Sciatic nerve (tissue), 2 donors: ENCODE data around the gene HSD11B2. TPM values are rescaled to one million over a fixed set of nuclear protein-coding genes. Genes with fewer than 3 reads are reported as not detected.
A peak's percentile ranks its signal among the peaks of the same experiment; 100 is the strongest.

ENCODE experiments used
- ATAC-seq: fragments of 200-7000 bp; cut with Tn5 transposase; one replicate; pipeline ENCODE4 v1.9.1; 2020; ENCODE audit warnings: mild to moderate bottlenecking, moderate library complexity
- DNase-seq: peaks from one replicate; pipeline ENCODE4 v3.0.0-alpha.2; 2020; ENCODE audit warnings: low spot score
- intact Hi-C: fragments of 100-400 bp; cut with DNase I; formaldehyde crosslinking; loops from one replicate; pipeline ENCODE4 v1.14.2; 2022
- total RNA-seq: library from RNA; stranded (reverse); fragmentation: NEBNext Ultra II Directional; extraction: Animal tissue kit (Norgen Biotek cat#: 25700); gene quantifications from one replicate; pipeline ENCODE4 v1.2.1, GENCODE V29; 2021
- donor health status: DM: no; HTN: no; CAD: no.
- donor health status: DM: no; HTN: no; CAD: no.

The HSD11B2 gene
- total RNA-seq, 1 donor from 2014 or later: 0.53 TPM

GRCh38 chr16:67445441-67445912, 14.6 kb downstream of the HSD11B2 start:
- intact Hi-C loops: no loop called here
- ATAC-seq (no peak), DNase-seq (no peak)

- ATAC-seq (no peak), DNase-seq (no peak)
- intact Hi-C loops: no loop called here
Observed at GRCh38 chr16:67445913-67446907, 15.3 kb downstream of the HSD11B2 start.

- intact Hi-C loops: no loop called here
- no peak for ATAC-seq
- DNase-seq: no peak
Observed at GRCh38 chr16:67446968-67447507, 16.1 kb downstream of the HSD11B2 start.

GRCh38 chr16:67447508-67448076, 16.7 kb downstream of the HSD11B2 start:
- intact Hi-C loops: no loop called here
- DNase-seq (no peak), ATAC-seq (no peak)

GRCh38 chr16:67448580-67448979, 17.7 kb downstream of the HSD11B2 start:
- DNase-seq (no peak), ATAC-seq (no peak)
- intact Hi-C loops: no loop called here

- DNase-seq (no peak), ATAC-seq (no peak)
- intact Hi-C loops: no loop called here
Observed at GRCh38 chr16:67449336-67449735, 18.4 kb downstream of the HSD11B2 start.

- ATAC-seq (peak; percentile 13), DNase-seq (no peak)
Observed at GRCh38 chr16:67449739-67450138, 18.8 kb downstream of the HSD11B2 start.

GRCh38 chr16:67451061-67451703, 20.3 kb downstream of the HSD11B2 start:
- peak; percentile 35 for ATAC-seq
- intact Hi-C loops: no loop called here
- DNase-seq: no peak

More at GRCh38 chr16:67449739-67450138, 18.8 kb downstream of the HSD11B2 start:
- intact Hi-C loops: no loop called here

GRCh38 chr16:67451704-67452435, 20.9 kb downstream of the HSD11B2 start:
- DNase-seq (no peak), ATAC-seq (no peak)
- intact Hi-C loops: no loop called here

GRCh38 chr16:67454104-67454503, 23.2 kb downstream of the HSD11B2 start:
- DNase-seq (no peak), ATAC-seq (no peak)
- intact Hi-C loops: no loop called here

- intact Hi-C loops: no loop called here
- DNase-seq: no peak
Observed at GRCh38 chr16:67454852-67455251, 23.9 kb downstream of the HSD11B2 start.

GRCh38 chr16:67456391-67457081, 25.6 kb downstream of the HSD11B2 start:
- DNase-seq: no peak
- ATAC-seq: no peak
- intact Hi-C loops: no loop called here

More at GRCh38 chr16:67454852-67455251, 23.9 kb downstream of the HSD11B2 start:
- no peak for ATAC-seq

- DNase-seq: no peak
- ATAC-seq: no peak
- intact Hi-C loops: no loop called here
Observed at GRCh38 chr16:67457611-67458010, 26.7 kb downstream of the HSD11B2 start.

GRCh38 chr16:67458121-67458641, 27.3 kb downstream of the HSD11B2 start:
- ATAC-seq (peak; percentile 31), DNase-seq (no peak)
- intact Hi-C loops: no loop called here

- no peak for DNase-seq
- intact Hi-C loops: no loop called here
- ATAC-seq: peak; percentile 60
Observed at GRCh38 chr16:67459066-67459860, 28.3 kb downstream of the HSD11B2 start.

GRCh38 chr16:67459861-67460150, 28.9 kb downstream of the HSD11B2 start:
- ATAC-seq (peak; percentile 83), DNase-seq (no peak)
- intact Hi-C loops: loop anchor here (5.0 kb wide), 1 partner anchor 188 kb away; no protein-coding TSS in a partner anchor

GRCh38 chr16:67460168-67460567, 29.2 kb downstream of the HSD11B2 start:
- ATAC-seq (peak; percentile 66), DNase-seq (no peak)
- intact Hi-C loops: loop anchor here (5.0 kb wide), 1 partner anchor 188 kb away; no protein-coding TSS in a partner anchor
